PC-3 (cell line): ENCODE data around the gene AP3B1.
A peak's percentile ranks its signal among the peaks of the same experiment; 100 is the strongest.

Source experiments
- CTCF ChIP-seq: fragments of 300-600 bp; sonication (generic); conservative IDR thresholded peaks from 2 replicates; pipeline ENCODE4 v1.5.1; 2017; ENCODE audit warnings: antibody characterized with exemption, low read depth, mild to moderate bottlenecking, low read length
- EZH2 ChIP-seq: fragments of 300-600 bp; sonication (generic); IDR thresholded peaks from one replicate; pipeline ENCODE4 v1.6.1; 2017; ENCODE audit warnings: antibody characterized with exemption, mild to moderate bottlenecking, low read length; ENCODE audit not compliant: unreplicated experiment

DNA sequence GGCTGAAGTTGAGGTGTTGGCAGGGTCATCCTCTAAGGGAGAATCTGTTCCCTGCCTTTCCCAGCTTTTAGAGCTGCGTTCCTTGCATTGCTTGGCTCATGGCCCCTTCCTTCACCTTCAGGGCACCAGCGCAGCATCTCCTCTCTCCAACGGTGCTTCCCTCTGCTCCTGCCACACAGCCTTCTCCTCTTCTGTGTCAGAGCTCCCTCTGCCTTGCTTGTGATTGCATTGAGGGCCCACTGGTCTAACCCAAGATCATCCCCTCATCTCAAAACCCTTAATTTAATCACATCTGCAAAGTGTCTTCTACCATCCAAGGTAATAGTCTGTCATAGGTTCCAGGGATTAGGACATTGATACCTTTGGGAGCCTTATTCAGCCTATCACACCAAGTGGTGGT is 312.7 kb downstream of the AP3B1 start:
- no peak for TF ChIP-seq EZH2
- 0 out of 2 replicates have a peak, but pooled peaks have one; percentile 10 for TF ChIP-seq CTCF
